HEK293T (cell line): ENCODE data around the gene GRPR.
"Not testable (repeated sequence)": the region's sequence is repeated elsewhere in the genome, so short reads cannot be mapped to it uniquely, and the experiment has no call there.

Source experiments
- CTCF ChIA-PET: fragments of 350-600 bp; formaldehyde crosslinking; extraction: SDS; loops from one replicate; lab custom pipeline; 2021; ENCODE audit warnings: antibody characterized with exemption, inconsistent platforms; lab: Yijun Ruan, JAX
- POLR2A ChIA-PET: fragments of 350-600 bp; formaldehyde crosslinking; extraction: SDS; loops from one replicate; lab custom pipeline; 2020; ENCODE audit warnings: antibody characterized with exemption, inconsistent platforms; lab: Yijun Ruan, JAX
- DNase-seq: peaks from one replicate; pipeline ENCODE4 v3.0.0; 2012; ENCODE audit warnings: mixed read lengths; ENCODE audit errors: extremely low spot score
- ARNT ChIP-seq: fragments of 450-650 bp; IDR thresholded peaks from 2 replicates; pipeline ENCODE4 v1.6.1; 2017; ENCODE audit warnings: mild to moderate bottlenecking
- BHLHE40 ChIP-seq: fragments of 450-650 bp; IDR thresholded peaks from 2 replicates; pipeline ENCODE4 v1.6.1; 2016; ENCODE audit warnings: mild to moderate bottlenecking, moderate library complexity, borderline replicate concordance
- CTBP1 ChIP-seq: fragments of 450-650 bp; IDR thresholded peaks from 2 replicates; pipeline ENCODE4 v1.6.1; 2016; ENCODE audit warnings: borderline replicate concordance
- ELF4 ChIP-seq: fragments of 450-650 bp; IDR thresholded peaks from 2 replicates; pipeline ENCODE4 v1.6.1; 2017; ENCODE audit warnings: antibody characterized with exemption
- FOXA1 ChIP-seq: fragments of 450-650 bp; IDR thresholded peaks from 2 replicates; pipeline ENCODE4 v1.6.1; 2016; ENCODE audit warnings: mild to moderate bottlenecking
- FOXK2 ChIP-seq: fragments of 450-650 bp; IDR thresholded peaks from 2 replicates; pipeline ENCODE4 v1.6.1; 2016; ENCODE audit warnings: mild to moderate bottlenecking
- FOXM1 ChIP-seq: fragments of 450-650 bp; IDR thresholded peaks from 2 replicates; pipeline ENCODE4 v1.6.1; 2017; ENCODE audit warnings: mild to moderate bottlenecking, borderline replicate concordance
- HDGF ChIP-seq: fragments of 450-650 bp; IDR thresholded peaks from 2 replicates; pipeline ENCODE4 v1.6.1; 2017; ENCODE audit warnings: antibody characterized with exemption, borderline replicate concordance
- L3MBTL2 ChIP-seq: fragments of 450-650 bp; conservative IDR thresholded peaks from 2 replicates; pipeline ENCODE4 v1.6.1; 2016; ENCODE audit warnings: mild to moderate bottlenecking
- LEF1 ChIP-seq: fragments of 450-650 bp; IDR thresholded peaks from 2 replicates; pipeline ENCODE4 v1.6.1; 2017; ENCODE audit warnings: mild to moderate bottlenecking, borderline replicate concordance
- NFRKB ChIP-seq: fragments of 450-650 bp; IDR thresholded peaks from 2 replicates; pipeline ENCODE4 v1.6.1; 2016; ENCODE audit warnings: mild to moderate bottlenecking, moderate library complexity
- PKNOX1 ChIP-seq: fragments of 450-650 bp; IDR thresholded peaks from 2 replicates; pipeline ENCODE4 v1.6.1; 2016
- SP1 ChIP-seq: fragments of 450-650 bp; IDR thresholded peaks from 2 replicates; pipeline ENCODE4 v1.6.1; 2017
- SUZ12 ChIP-seq: fragments of 450-650 bp; IDR thresholded peaks from 2 replicates; pipeline ENCODE4 v1.6.1; 2016; ENCODE audit warnings: mild to moderate bottlenecking
- TARDBP ChIP-seq: fragments of 450-650 bp; IDR thresholded peaks from 2 replicates; pipeline ENCODE4 v1.6.1; 2016
- ZNF384 ChIP-seq: fragments of 450-650 bp; IDR thresholded peaks from 2 replicates; pipeline ENCODE4 v1.6.1; 2016

GRPR gene

GRCh38 chrX:16140983-16141382 is 17.6 kb downstream of the GRPR start:
- POLR2A ChIA-PET = no interaction called here
- no peak for TF ChIP-seq FOXK2
- no peak for TF ChIP-seq ARNT
- no peak for TF ChIP-seq LEF1
- TF ChIP-seq SUZ12 = no peak
- no peak for DNase-seq
- CTCF ChIA-PET = no interaction called here

GRCh38 chrX:16141422-16142245 is 18.3 kb downstream of the GRPR start:
- CTCF ChIA-PET = no interaction called here
- no peak for DNase-seq
- TF ChIP-seq SUZ12 (no peak), HDGF (no peak), NFRKB (no peak), TARDBP (no peak), FOXM1 (no peak), SP1 (no peak), ELF4 (no peak), BHLHE40 (no peak), L3MBTL2 (no peak), FOXK2 (no peak), CTBP1 (no peak), LEF1 (no peak), ZNF384 (no peak), FOXA1 (no peak), ARNT (no peak)
- POLR2A ChIA-PET = no interaction called here

DNA sequence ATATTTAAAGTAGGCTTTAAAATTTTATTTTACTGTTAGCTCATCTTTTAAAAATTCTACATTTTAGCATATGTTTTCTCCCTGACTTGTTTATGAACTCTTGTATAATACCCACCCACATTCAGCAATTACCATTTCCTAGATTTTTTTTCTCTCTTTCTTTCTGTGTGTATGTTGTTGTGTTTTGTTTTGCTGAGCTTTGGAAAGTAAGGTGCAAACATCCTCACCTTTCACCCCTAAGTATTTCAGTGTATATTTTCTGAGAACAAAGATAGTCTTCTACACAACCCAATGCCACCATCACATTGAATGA is 18.8 kb downstream of the GRPR start:
- TF ChIP-seq FOXM1 = no peak
- no peak for TF ChIP-seq FOXA1
- TF ChIP-seq BHLHE40 = no peak
- no peak for TF ChIP-seq NFRKB
- no peak for TF ChIP-seq ARNT
- TF ChIP-seq SP1 = no peak
- TF ChIP-seq L3MBTL2 = no peak
- no peak for TF ChIP-seq HDGF
- no peak for TF ChIP-seq SUZ12
- no peak for TF ChIP-seq CTBP1
- no peak for TF ChIP-seq LEF1
- TF ChIP-seq ELF4 = no peak
- TF ChIP-seq ZNF384 = no peak
- no peak for TF ChIP-seq FOXK2
- TF ChIP-seq TARDBP = no peak
- no peak for TF ChIP-seq PKNOX1
- ChIA-PET POLR2A (no interaction called here), CTCF (no interaction called here)
- DNase-seq = no peak

DNA sequence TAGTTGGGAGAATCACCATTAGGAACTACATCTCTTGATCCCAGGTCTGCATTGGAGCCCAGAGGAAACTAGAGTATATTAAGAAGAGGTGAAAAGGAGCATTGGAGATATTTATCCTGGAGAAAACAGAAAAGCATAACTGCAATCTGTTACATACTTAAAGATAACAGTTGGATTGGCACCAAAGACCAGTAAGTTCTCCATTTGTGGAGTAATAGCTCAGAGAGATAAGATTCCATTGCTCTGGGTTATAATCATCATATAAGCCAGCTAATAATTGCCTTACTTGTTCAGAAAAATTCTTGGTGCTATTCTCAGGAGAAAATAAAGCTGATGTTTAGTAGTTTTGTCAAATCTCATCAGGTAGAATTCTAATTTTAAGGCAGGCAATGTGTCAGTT is 20.6 kb downstream of the GRPR start:
- no peak for DNase-seq
- ChIA-PET CTCF (no interaction called here), POLR2A (no interaction called here)
- no peak for TF ChIP-seq BHLHE40
- TF ChIP-seq ELF4 = no peak
- TF ChIP-seq L3MBTL2 = no peak

GRCh38 chrX:16144420-16144819 is 21.1 kb downstream of the GRPR start:
- POLR2A ChIA-PET = no interaction called here
- DNase-seq = no peak
- CTCF ChIA-PET = no interaction called here
- TF ChIP-seq L3MBTL2 (no peak), BHLHE40 (no peak), ARNT (no peak), FOXK2 (no peak)

DNA sequence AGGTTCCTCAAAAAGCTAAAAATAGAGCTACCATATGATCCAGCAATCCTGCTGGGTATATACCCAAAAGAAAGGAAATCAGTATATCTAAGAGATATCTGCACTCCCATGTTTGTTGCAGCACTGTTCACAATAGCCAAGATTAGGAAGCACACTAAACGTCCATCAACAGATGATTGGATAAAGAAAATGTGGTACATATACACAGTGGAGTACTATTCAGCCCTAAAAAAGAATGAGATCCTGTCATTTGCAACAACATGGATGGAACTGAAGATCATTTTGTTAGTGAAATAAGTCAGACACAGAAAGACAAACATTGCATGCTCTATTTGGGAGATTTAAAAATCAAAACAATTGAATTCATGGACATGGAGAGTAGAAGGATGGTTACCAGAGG is 21.7 kb downstream of the GRPR start:
- POLR2A ChIA-PET, CTCF ChIA-PET: not testable (repeated sequence)

DNA sequence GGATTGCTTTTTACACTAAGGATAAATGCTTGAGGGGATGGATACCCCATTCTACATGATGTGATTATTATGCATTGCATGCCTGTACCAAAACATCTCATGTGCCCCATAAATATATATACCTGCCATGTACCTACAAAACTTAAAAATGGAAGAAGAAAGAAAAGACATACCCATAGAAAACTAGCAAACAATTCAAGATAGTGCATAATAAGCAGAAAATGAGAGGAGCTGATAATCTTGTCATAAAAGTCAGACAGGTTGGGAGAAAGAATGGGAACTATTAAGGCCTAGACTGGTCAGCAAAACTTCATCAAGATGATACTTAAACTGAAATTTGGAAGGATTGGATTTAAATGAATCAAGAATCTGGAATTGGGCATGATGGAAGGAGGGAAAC is 22.3 kb downstream of the GRPR start:
- TF ChIP-seq ARNT (no peak), FOXK2 (no peak), SP1 (no peak), LEF1 (no peak), SUZ12 (no peak)
- ChIA-PET CTCF (no interaction called here), POLR2A (no interaction called here)
- no peak for DNase-seq

More for the DNA sequence above, 21.7 kb downstream of the GRPR start:
- not testable (repeated sequence) for DNase-seq

- DNase-seq = no peak
- ChIA-PET CTCF (no interaction called here), POLR2A (no interaction called here)
- TF ChIP-seq BHLHE40 (no peak), ARNT (no peak), TARDBP (no peak), FOXM1 (no peak), HDGF (no peak), CTBP1 (no peak), L3MBTL2 (no peak), SUZ12 (no peak)
Measured at GRCh38 chrX:16148896-16149295, 25.5 kb downstream of the GRPR start.

DNA sequence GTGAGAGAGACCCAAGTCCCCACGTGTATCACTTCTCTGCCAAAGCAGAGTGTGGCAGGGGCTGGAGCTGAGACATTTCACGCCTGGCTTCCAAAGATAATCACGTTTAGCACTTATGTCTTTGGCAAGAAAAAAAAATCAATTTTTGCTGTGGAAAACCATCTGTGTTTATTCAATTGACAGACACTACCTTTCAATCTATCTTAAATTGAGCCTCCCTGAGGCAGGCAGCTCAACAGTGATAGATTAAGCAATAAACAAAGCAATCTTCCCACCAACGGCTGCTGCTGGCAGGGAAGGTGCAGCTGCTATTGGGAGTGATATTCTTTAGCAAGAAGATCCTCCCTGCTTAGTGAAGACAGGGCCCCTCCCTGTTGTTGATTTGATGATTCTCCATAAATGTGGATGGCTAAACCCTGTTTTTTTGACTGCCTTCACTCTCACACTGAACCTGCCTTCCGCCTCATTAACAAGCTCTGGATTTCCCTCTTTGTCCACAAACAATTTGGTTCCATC is 32.3 kb downstream of the GRPR start:
- TF ChIP-seq FOXM1 = no peak
- no peak for TF ChIP-seq SP1
- ChIA-PET CTCF (no interaction called here), POLR2A (no interaction called here)
- no peak for DNase-seq
